ENCODE data around the gene ZZZ3.

ZZZ3 gene

DNA sequence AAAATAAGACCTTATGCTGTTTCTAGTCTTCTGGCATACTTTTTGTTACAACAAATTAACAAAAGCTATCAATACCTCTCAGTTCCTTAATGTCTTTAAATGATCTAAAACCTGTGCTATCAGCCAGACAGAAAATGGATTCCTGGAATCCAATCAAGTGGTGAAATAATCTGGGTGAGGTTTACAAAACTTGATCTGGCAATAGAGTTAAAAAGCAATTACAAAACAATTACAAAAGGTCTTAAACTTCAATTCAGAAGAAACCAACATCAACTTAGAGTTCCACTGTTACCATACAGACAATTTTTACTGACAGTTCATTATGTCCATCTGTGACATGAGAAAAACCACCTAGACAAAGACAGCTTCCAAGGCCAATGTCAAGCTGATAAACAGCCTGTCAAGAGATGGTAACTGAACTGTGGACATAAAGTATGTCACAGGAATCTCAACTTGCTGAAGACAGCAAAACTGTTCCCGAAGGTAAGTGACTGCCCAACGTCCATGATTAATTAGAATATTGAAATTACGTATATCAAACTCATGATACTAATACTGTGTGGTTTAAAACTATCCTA lies 17.4 kb downstream of the ZZZ3 start:
- TF ChIP-seq EZH2phosphoT487 (IDR thresholded peaks at IDR 0.05; ENCODE audit: borderline replicate concordance): no peak
- TF ChIP-seq, protein P1, sequence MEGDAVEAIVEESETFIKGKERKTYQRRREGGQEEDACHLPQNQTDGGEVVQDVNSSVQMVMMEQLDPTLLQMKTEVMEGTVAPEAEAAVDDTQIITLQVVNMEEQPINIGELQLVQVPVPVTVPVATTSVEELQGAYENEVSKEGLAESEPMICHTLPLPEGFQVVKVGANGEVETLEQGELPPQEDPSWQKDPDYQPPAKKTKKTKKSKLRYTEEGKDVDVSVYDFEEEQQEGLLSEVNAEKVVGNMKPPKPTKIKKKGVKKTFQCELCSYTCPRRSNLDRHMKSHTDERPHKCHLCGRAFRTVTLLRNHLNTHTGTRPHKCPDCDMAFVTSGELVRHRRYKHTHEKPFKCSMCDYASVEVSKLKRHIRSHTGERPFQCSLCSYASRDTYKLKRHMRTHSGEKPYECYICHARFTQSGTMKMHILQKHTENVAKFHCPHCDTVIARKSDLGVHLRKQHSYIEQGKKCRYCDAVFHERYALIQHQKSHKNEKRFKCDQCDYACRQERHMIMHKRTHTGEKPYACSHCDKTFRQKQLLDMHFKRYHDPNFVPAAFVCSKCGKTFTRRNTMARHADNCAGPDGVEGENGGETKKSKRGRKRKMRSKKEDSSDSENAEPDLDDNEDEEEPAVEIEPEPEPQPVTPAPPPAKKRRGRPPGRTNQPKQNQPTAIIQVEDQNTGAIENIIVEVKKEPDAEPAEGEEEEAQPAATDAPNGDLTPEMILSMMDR (conservative IDR thresholded peaks at IDR 0.05; ENCODE audit: low read length): no peak
- Histone ChIP-seq H3F3A (ENCODE audit: low read depth) (no peaks in the 10 kb centered on the region), H3K27me3 (ENCODE audit: insufficient read depth, low read length, poor library complexity, severe bottlenecking) (no peaks in the 10 kb centered on the region), H3K4me1 (ENCODE audit: insufficient read depth, low read length, poor library complexity, severe bottlenecking) (no peaks in the 10 kb centered on the region), H3K79me2 (ENCODE audit: insufficient read depth, low read length) (peaks cover 99% of the 10 kb centered on the region), H3K9me3 (ENCODE audit: insufficient read depth, low read depth, low read length) (no peaks in the 10 kb centered on the region), H4K20me1 (ENCODE audit: insufficient read depth, low read length, poor library complexity, severe bottlenecking) (peaks cover 71% of the 10 kb centered on the region), H3K9ac (ENCODE audit: low read depth, low read length, poor library complexity, severe bottlenecking) (no peak overlapping the region), H3K36me3 (ENCODE audit: insufficient read depth, low read length) (no peaks in the 10 kb centered on the region), H3K4me2 (ENCODE audit: low read depth, low read length, poor library complexity, severe bottlenecking) (no peak overlapping the region), H2AFZ (ENCODE audit: low read length) (no peak overlapping the region), H3K9me2 (replicated peaks; ENCODE audit: low read depth, low read length) (no peaks in the 10 kb centered on the region), H3K4me3 (ENCODE audit: low read length, poor library complexity, severe bottlenecking) (no peak overlapping the region)

GRCh38 chr1:77661696-77662095 lies 20.8 kb downstream of the ZZZ3 start:
- Histone ChIP-seq H4K20me1 (ENCODE audit: insufficient read depth, low read length, poor library complexity, severe bottlenecking) (peaks cover 58% of the 10 kb centered on the region), H3K9me3 (ENCODE audit: insufficient read depth, low read depth, low read length) (no peaks in the 10 kb centered on the region), H3K27me3 (ENCODE audit: insufficient read depth, low read length, poor library complexity, severe bottlenecking) (no peaks in the 10 kb centered on the region), H3F3A (ENCODE audit: low read depth) (no peaks in the 10 kb centered on the region), H3K79me2 (ENCODE audit: insufficient read depth, low read length) (peaks cover 96% of the 10 kb centered on the region), H3K9me2 (replicated peaks; ENCODE audit: low read depth, low read length) (no peaks in the 10 kb centered on the region), H3K9ac (ENCODE audit: low read depth, low read length, poor library complexity, severe bottlenecking) (no peak overlapping the region), H2AFZ (ENCODE audit: low read length) (no peak overlapping the region), H3K4me3 (ENCODE audit: low read length, poor library complexity, severe bottlenecking) (no peak overlapping the region), H3K4me2 (ENCODE audit: low read depth, low read length, poor library complexity, severe bottlenecking) (no peak overlapping the region), H3K4me1 (ENCODE audit: insufficient read depth, low read length, poor library complexity, severe bottlenecking) (no peaks in the 10 kb centered on the region), H3K36me3 (ENCODE audit: insufficient read depth, low read length) (no peaks in the 10 kb centered on the region)
- TF ChIP-seq EZH2phosphoT487 (IDR thresholded peaks at IDR 0.05; ENCODE audit: borderline replicate concordance): no peak
- TF ChIP-seq, protein P1 (conservative IDR thresholded peaks at IDR 0.05; ENCODE audit: low read length): no peak

DNA sequence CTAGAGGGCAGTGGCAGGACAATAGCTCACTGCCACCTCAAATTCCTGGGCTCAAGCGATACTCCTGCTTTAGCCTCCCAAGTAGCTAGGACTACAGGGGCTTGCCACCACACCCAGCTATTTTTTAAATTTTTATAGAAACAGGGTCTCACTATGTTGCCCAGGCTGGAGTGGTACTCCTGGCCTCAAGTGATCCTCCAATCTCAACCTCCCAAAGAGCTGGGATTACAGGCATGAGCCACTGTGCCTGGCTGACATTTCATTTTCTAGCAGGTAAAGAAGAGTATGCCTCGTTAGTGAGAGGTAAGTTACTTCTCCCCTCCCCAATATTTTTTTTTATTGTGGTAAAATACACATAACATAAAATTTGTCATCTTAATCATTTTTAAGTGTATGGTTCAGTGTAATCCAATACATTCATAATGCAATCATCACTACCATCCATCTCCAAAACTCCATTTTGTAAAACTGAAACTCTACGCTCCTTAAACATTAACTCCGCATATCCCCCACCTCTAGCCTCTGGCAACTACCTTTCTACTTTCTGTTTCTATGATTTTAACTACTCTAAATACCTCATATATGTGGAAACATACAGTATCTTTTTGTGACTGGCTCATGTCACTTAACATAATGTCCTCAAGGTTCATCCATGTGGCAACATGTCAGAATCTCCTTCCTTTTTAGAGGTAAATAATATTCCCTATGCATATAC lies 22.4 kb downstream of the ZZZ3 start:
- TF ChIP-seq EZH2phosphoT487 (IDR thresholded peaks at IDR 0.05; ENCODE audit: borderline replicate concordance): no peak
- Histone ChIP-seq H3F3A (ENCODE audit: low read depth) (no peaks in the 10 kb centered on the region), H3K36me3 (ENCODE audit: insufficient read depth, low read length) (no peaks in the 10 kb centered on the region), H3K4me3 (ENCODE audit: low read length, poor library complexity, severe bottlenecking) (no peak overlapping the region), H2AFZ (ENCODE audit: low read length) (no peak overlapping the region), H3K9me2 (replicated peaks; ENCODE audit: low read depth, low read length) (no peaks in the 10 kb centered on the region), H4K20me1 (ENCODE audit: insufficient read depth, low read length, poor library complexity, severe bottlenecking) (peaks cover 54% of the 10 kb centered on the region), H3K9me3 (ENCODE audit: insufficient read depth, low read depth, low read length) (no peaks in the 10 kb centered on the region), H3K27me3 (ENCODE audit: insufficient read depth, low read length, poor library complexity, severe bottlenecking) (no peaks in the 10 kb centered on the region), H3K9ac (ENCODE audit: low read depth, low read length, poor library complexity, severe bottlenecking) (no peak overlapping the region), H3K4me2 (ENCODE audit: low read depth, low read length, poor library complexity, severe bottlenecking) (no peak overlapping the region), H3K79me2 (ENCODE audit: insufficient read depth, low read length) (peaks cover 95% of the 10 kb centered on the region), H3K4me1 (ENCODE audit: insufficient read depth, low read length, poor library complexity, severe bottlenecking) (no peaks in the 10 kb centered on the region)
